PC-9 (cell line): Measurements from ENCODE around the gene MAN1A1.

Experiments used
- CTCF ChIP-seq: fragments of 200-600 bp; sonication (generic); conservative IDR thresholded peaks from 2 replicates; pipeline ENCODE4 v1.6.1; 2017; ENCODE audit warnings: mixed run types, antibody characterized with exemption, mild to moderate bottlenecking, moderate library complexity
- EZH2 ChIP-seq: fragments of 200-600 bp; sonication (generic); IDR thresholded peaks from 2 replicates; pipeline ENCODE4 v1.8.0; 2017; ENCODE audit warnings: antibody characterized with exemption, low read depth

- TF ChIP-seq CTCF: no peak
- TF ChIP-seq EZH2: no peak
These were observed 3.1 kb downstream of the MAN1A1 start for GRCh38 chr6:119346450-119346849.
